ENCODE data around the gene KCNQ1. TPM values are rescaled to one million over a fixed set of nuclear protein-coding genes. Genes with fewer than 3 reads are reported as not detected.

The KCNQ1 gene
- total RNA-seq, 6 donors from 2014 or later, result 18.0 to 45.4 (median 32.7) TPM

GRCh38 chr11:2701898-2702434 is 257.2 kb downstream of the KCNQ1 start:
- H3K36me3 ChIP-seq, result no peaks in the 10 kb centered on the region
- no peak overlapping the region for H3K4me3 ChIP-seq
- DNase-seq, result no peak
- 88 to 93% methylated on average over 5 of the region's 5 CpGs for WGBS, 2 donors
- TF ChIP-seq CTCF (IDR thresholded peaks at IDR 0.05) (no peak), POLR2A (IDR thresholded peaks at IDR 0.05) (no peak), POLR2AphosphoS5 (IDR thresholded peaks at IDR 0.05) (no peak), EP300 (IDR thresholded peaks at IDR 0.05) (no peak)
- no peak for ATAC-seq (ENCODE audit: low FRiP score in 2 of 2)
- no peaks in the 10 kb centered on the region for H3K9me3 ChIP-seq
- peaks cover 0 to 14% (median 7%) of the 10 kb centered on the region in 4 donors for H3K4me1 ChIP-seq
- H3K27me3 ChIP-seq, result no peaks in the 10 kb centered on the region
- no peak overlapping the region for H3K27ac ChIP-seq

- Histone ChIP-seq H3K4me3 (no peak overlapping the region), H3K9me3 (no peaks in the 10 kb centered on the region), H3K36me3 (no peaks in the 10 kb centered on the region), H3K4me1 (peaks cover 0 to 7% (median 7%) of the 10 kb centered on the region in 4 donors), H3K27ac (no peak overlapping the region), H3K27me3 (no peaks in the 10 kb centered on the region)
- 85 to 88% methylated on average over 16 of the region's 17 CpGs for WGBS, 2 donors
- ATAC-seq (ENCODE audit: low FRiP score in 2 of 2) (no peak), DNase-seq (peak in 1 of 2 donors; percentile 70)
- TF ChIP-seq EP300 (IDR thresholded peaks at IDR 0.05), result no peak
- TF ChIP-seq CTCF (IDR thresholded peaks at IDR 0.05), result no peak
- TF ChIP-seq POLR2A (IDR thresholded peaks at IDR 0.05), result no peak
- TF ChIP-seq POLR2AphosphoS5 (IDR thresholded peaks at IDR 0.05), result no peak
Observed at GRCh38 chr11:2702771-2703362, 258.1 kb downstream of the KCNQ1 start.

GRCh38 chr11:2703363-2704141 is 258.7 kb downstream of the KCNQ1 start:
- Histone ChIP-seq H3K4me1 (peaks cover 3 to 6% (median 5%) of the 10 kb centered on the region in 4 donors), H3K36me3 (no peaks in the 10 kb centered on the region), H3K4me3 (no peak overlapping the region), H3K27ac (no peak overlapping the region), H3K9me3 (no peaks in the 10 kb centered on the region), H3K27me3 (no peaks in the 10 kb centered on the region)
- ATAC-seq (ENCODE audit: low FRiP score in 2 of 2), result no peak
- no peak for DNase-seq
- no peak for TF ChIP-seq EP300 (IDR thresholded peaks at IDR 0.05)
- TF ChIP-seq POLR2A (IDR thresholded peaks at IDR 0.05), result no peak
- no peak for TF ChIP-seq POLR2AphosphoS5 (IDR thresholded peaks at IDR 0.05)
- TF ChIP-seq CTCF (IDR thresholded peaks at IDR 0.05), result no peak
- WGBS, 2 donors, result 63 to 78% methylated on average over 11 to 13 of the region's 16 CpGs

- Histone ChIP-seq H3K4me3 (no peak overlapping the region), H3K9me3 (no peaks in the 10 kb centered on the region), H3K27ac (no peak overlapping the region), H3K27me3 (no peaks in the 10 kb centered on the region), H3K4me1 (peaks cover 3 to 6% (median 5%) of the 10 kb centered on the region in 4 donors), H3K36me3 (no peaks in the 10 kb centered on the region)
- DNase-seq (no peak), ATAC-seq (ENCODE audit: low FRiP score in 2 of 2) (no peak)
- TF ChIP-seq POLR2AphosphoS5 (IDR thresholded peaks at IDR 0.05) (no peak), CTCF (IDR thresholded peaks at IDR 0.05) (no peak), POLR2A (IDR thresholded peaks at IDR 0.05) (no peak), EP300 (IDR thresholded peaks at IDR 0.05) (no peak)
- WGBS, 2 donors, result 92 to 94% methylated on average over 5 to 6 of the region's 6 CpGs
Observed at GRCh38 chr11:2704356-2704755, 259.5 kb downstream of the KCNQ1 start.

Measured in upper lobe of left lung (tissue), 6 donors.